Erythroblast (primary cell): ENCODE measurements around the gene TP53I13.

ENCODE experiments used
- GATA1 ChIP-seq: IDR thresholded peaks from 2 replicates; pipeline ENCODE4 v1.6.1; 2011; ENCODE audit warnings: low read depth, mild to moderate bottlenecking, control low read depth, low read length, moderate library complexity
- POLR2A ChIP-seq: IDR thresholded peaks from 2 replicates; pipeline ENCODE4 v1.6.1; 2011; ENCODE audit warnings: mild to moderate bottlenecking, low read length

- peak; percentile 21 for TF ChIP-seq POLR2A
- TF ChIP-seq GATA1, result no peak
Observed at GRCh38 chr17:29568331-29569244, at the start of gene TP53I13.
